Neural progenitor cell (in vitro differentiated cells): Measurements from ENCODE around the gene GABRB1. TPM values are rescaled to one million over a fixed set of nuclear protein-coding genes. Genes with fewer than 3 reads are reported as not detected.

Source experiments
- DNase-seq: peaks from one replicate; pipeline ENCODE4 v3.0.0-alpha.2; 2016; ENCODE audit warnings: low spot score
- H2AFZ ChIP-seq: fragments of 200-600 bp; sonication (generic); replicated peaks from 2 replicates; pipeline ENCODE4 v1.6.1; 2016; ENCODE audit warnings: antibody characterized with exemption
- H3F3A ChIP-seq: fragments of 200-600 bp; sonication (generic); 2 replicates; pipeline ENCODE4 v1.6.1; 2016; ENCODE audit warnings: antibody characterized with exemption, low read depth
- H3K27ac ChIP-seq: fragments of 200-600 bp; sonication (generic); 2 replicates; pipeline ENCODE4 v1.5.1; 2016; ENCODE audit warnings: mild to moderate bottlenecking
- H3K27me3 ChIP-seq: fragments of 200-600 bp; sonication (generic); 2 replicates; pipeline ENCODE4 v1.6.1; 2016; ENCODE audit warnings: mild to moderate bottlenecking, moderate library complexity
- H3K36me3 ChIP-seq: fragments of 200-600 bp; sonication (generic); 2 replicates; pipeline ENCODE4 v1.5.1; 2016
- H3K4me1 ChIP-seq: fragments of 200-600 bp; sonication (generic); 2 replicates; pipeline ENCODE4 v1.6.1; 2016; ENCODE audit warnings: mixed run types
- H3K4me2 ChIP-seq: fragments of 200-600 bp; sonication (generic); 2 replicates; pipeline ENCODE4 v1.6.1; 2016
- H3K4me3 ChIP-seq: fragments of 200-600 bp; sonication (generic); 2 replicates; pipeline ENCODE4 v1.5.1; 2016
- H3K79me2 ChIP-seq: fragments of 200-600 bp; sonication (generic); 2 replicates; pipeline ENCODE4 v1.6.1; 2016; ENCODE audit warnings: low read depth
- H3K9ac ChIP-seq: fragments of 200-600 bp; sonication (generic); 2 replicates; pipeline ENCODE4 v1.6.1; 2016
- H3K9me3 ChIP-seq: fragments of 200-600 bp; sonication (generic); 2 replicates; pipeline ENCODE4 v1.5.1; 2016; ENCODE audit warnings: low read depth
- H4K20me1 ChIP-seq: fragments of 200-600 bp; sonication (generic); 2 replicates; pipeline ENCODE4 v1.6.1; 2016; ENCODE audit warnings: low read depth
- H3K27ac Mint-ChIP-seq: 3 replicates; pipeline ENCODE4 v1.8.0; 2021; ENCODE audit warnings: mixed read lengths
- H3K27me3 Mint-ChIP-seq: 2 replicates; pipeline ENCODE4 v1.8.0; 2022; ENCODE audit warnings: low read depth, mild to moderate bottlenecking, inconsistent platforms, moderate library complexity, mixed read lengths; ENCODE audit not compliant: insufficient read depth
- H3K36me3 Mint-ChIP-seq: 3 replicates; pipeline ENCODE4 v1.8.0; 2021; ENCODE audit warnings: mixed read lengths
- H3K4me1 Mint-ChIP-seq: 3 replicates; pipeline ENCODE4 v1.8.0; 2021; ENCODE audit warnings: mixed read lengths
- H3K4me3 Mint-ChIP-seq: 3 replicates; pipeline ENCODE4 v1.8.0; 2021; ENCODE audit warnings: mild to moderate bottlenecking, moderate library complexity, mixed read lengths
- H3K9me3 Mint-ChIP-seq: 3 replicates; pipeline ENCODE4 v1.8.0; 2020; ENCODE audit warnings: mixed read lengths
- EZH2 ChIP-seq: fragments of 200-600 bp; sonication (generic); IDR thresholded peaks from 2 replicates; pipeline ENCODE4 v1.6.1; 2017; ENCODE audit warnings: antibody characterized with exemption, mild to moderate bottlenecking, moderate library complexity
- EZH2phosphoT487 ChIP-seq: fragments of 200-600 bp; sonication (generic); IDR thresholded peaks from 2 replicates; pipeline ENCODE4 v1.6.1; 2017; ENCODE audit warnings: antibody characterized with exemption
- total RNA-seq: library from RNA; depleted of rRNA; stranded (reverse); fragments of >200 nt; gene quantifications from 2 replicates; pipeline ENCODE4 v1.2.3, GENCODE V29; 2015; ENCODE audit warnings: low replicate concordance
- TF ChIP-seq, protein P1 (sequence below): fragments of 200-600 bp; sonication (generic); IDR thresholded peaks from 2 replicates; pipeline ENCODE4 v1.5.1; 2017; ENCODE audit warnings: antibody characterized with exemption, mild to moderate bottlenecking

GABRB1 gene
- total RNA-seq, 1 donor from 2014 or later, result not detected

DNA sequence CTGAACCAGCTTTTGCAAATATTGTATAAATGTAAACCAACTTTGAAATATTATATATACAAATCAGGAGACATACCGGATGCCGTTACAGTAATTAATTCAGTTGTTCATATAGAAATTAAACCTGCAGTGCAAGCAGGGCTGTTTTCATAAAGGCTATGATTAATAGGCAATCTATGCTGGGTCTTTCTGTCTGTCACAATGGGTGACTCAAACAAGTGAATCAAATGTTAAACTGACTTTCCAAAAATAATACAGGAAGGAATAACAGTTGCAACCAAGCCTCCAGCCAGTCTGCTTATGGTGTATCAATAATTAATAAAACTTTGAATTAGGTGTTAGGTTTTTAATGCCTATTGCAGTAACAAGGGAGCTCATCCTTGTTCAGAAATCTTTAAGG lies 43.9 kb downstream of the GABRB1 start:
- H2AFZ ChIP-seq, result no peak overlapping the region
- peaks cover 36% of the 10 kb centered on the region for H3K4me1 ChIP-seq
- H4K20me1 ChIP-seq, result no peaks in the 10 kb centered on the region

DNA sequence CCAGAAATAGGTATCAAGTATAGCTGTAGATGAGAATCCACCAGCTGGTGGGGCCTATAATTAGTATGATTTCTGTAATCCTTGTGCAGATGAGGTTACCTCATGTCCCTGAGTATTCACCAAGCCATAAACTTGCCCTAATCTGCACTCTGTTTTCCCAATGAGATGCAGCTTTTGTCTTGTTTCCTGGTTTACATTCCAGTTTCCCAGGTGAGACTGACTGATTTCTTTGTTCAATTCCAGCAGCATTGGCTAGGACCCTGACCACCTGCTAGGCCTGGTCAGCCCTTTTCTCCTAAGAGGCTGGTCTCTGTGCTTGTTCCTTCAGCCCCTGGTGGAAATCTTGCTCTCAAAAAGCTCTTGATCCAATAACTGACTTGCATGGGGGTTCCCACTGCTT lies 44.6 kb downstream of the GABRB1 start:
- Mint-ChIP-seq H3K4me1 (peaks cover 33% of the 10 kb centered on the region), H3K9me3 (no peaks in the 10 kb centered on the region), H3K27ac (no peak overlapping the region), H3K36me3 (no peaks in the 10 kb centered on the region), H3K27me3 (peaks cover 5% of the 10 kb centered on the region), H3K4me3 (no peak overlapping the region)
- TF ChIP-seq EZH2phosphoT487 (no peak), EZH2 (no peak)
- TF ChIP-seq, protein P1, sequence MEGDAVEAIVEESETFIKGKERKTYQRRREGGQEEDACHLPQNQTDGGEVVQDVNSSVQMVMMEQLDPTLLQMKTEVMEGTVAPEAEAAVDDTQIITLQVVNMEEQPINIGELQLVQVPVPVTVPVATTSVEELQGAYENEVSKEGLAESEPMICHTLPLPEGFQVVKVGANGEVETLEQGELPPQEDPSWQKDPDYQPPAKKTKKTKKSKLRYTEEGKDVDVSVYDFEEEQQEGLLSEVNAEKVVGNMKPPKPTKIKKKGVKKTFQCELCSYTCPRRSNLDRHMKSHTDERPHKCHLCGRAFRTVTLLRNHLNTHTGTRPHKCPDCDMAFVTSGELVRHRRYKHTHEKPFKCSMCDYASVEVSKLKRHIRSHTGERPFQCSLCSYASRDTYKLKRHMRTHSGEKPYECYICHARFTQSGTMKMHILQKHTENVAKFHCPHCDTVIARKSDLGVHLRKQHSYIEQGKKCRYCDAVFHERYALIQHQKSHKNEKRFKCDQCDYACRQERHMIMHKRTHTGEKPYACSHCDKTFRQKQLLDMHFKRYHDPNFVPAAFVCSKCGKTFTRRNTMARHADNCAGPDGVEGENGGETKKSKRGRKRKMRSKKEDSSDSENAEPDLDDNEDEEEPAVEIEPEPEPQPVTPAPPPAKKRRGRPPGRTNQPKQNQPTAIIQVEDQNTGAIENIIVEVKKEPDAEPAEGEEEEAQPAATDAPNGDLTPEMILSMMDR, result no peak
- no peak for DNase-seq
- Histone ChIP-seq H3K4me1 (peaks cover 36% of the 10 kb centered on the region), H3K79me2 (no peaks in the 10 kb centered on the region), H3K9me3 (no peaks in the 10 kb centered on the region), H3K27ac (no peak overlapping the region), H3K9ac (no peak overlapping the region), H3K4me2 (peak overlapping the region; percentile 50), H3K27me3 (no peaks in the 10 kb centered on the region), H3K4me3 (no peak overlapping the region), H3F3A (peaks cover 7% of the 10 kb centered on the region), H2AFZ (peak overlapping the region; percentile 79), H3K36me3 (no peaks in the 10 kb centered on the region), H4K20me1 (no peaks in the 10 kb centered on the region)

More for the DNA sequence above, 43.9 kb downstream of the GABRB1 start:
- Histone ChIP-seq H3K36me3 (no peaks in the 10 kb centered on the region), H3K27ac (no peak overlapping the region), H3K27me3 (no peaks in the 10 kb centered on the region), H3K9ac (no peak overlapping the region), H3K9me3 (no peaks in the 10 kb centered on the region), H3K79me2 (no peaks in the 10 kb centered on the region), H3K4me3 (no peak overlapping the region), H3F3A (peaks cover 7% of the 10 kb centered on the region), H3K4me2 (no peak overlapping the region)
- peaks cover 5% of the 10 kb centered on the region for H3K27me3 Mint-ChIP-seq
- peaks cover 33% of the 10 kb centered on the region for H3K4me1 Mint-ChIP-seq
- no peak for DNase-seq
- H3K27ac Mint-ChIP-seq, result no peak overlapping the region
- TF ChIP-seq EZH2, result no peak
- TF ChIP-seq EZH2phosphoT487, result no peak
- TF ChIP-seq, protein P1, result no peak
- H3K9me3 Mint-ChIP-seq, result no peaks in the 10 kb centered on the region
- no peaks in the 10 kb centered on the region for H3K36me3 Mint-ChIP-seq
- no peak overlapping the region for H3K4me3 Mint-ChIP-seq

DNA sequence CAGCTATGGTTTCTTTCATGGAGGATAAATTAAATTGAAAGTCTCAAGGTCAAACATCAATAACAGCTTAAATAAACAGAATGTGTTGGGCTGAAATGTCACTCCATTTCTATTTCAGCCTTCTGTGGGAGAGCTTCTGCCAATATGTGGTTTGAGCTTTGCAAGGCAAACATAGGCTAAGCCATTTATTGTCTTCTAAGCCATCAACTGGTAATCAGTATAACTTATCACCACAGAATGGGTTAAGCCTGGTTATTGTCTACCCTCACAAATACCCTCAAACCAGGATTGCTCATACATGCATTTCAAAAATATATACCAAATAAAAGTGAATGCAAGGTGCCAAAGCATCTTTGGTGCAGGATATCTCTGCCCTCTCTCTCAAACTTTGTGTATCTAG lies 52.7 kb downstream of the GABRB1 start:
- Histone ChIP-seq H3K9ac (no peak overlapping the region), H3K27ac (no peak overlapping the region), H3K9me3 (no peaks in the 10 kb centered on the region), H3K27me3 (no peaks in the 10 kb centered on the region), H3K4me3 (no peak overlapping the region), H3K4me1 (no peaks in the 10 kb centered on the region), H2AFZ (no peak overlapping the region), H3K36me3 (no peaks in the 10 kb centered on the region), H3F3A (no peaks in the 10 kb centered on the region), H3K4me2 (no peak overlapping the region), H4K20me1 (no peaks in the 10 kb centered on the region), H3K79me2 (no peaks in the 10 kb centered on the region)
- Mint-ChIP-seq H3K27ac (no peak overlapping the region), H3K36me3 (no peaks in the 10 kb centered on the region), H3K27me3 (no peaks in the 10 kb centered on the region), H3K4me3 (no peak overlapping the region), H3K9me3 (no peaks in the 10 kb centered on the region), H3K4me1 (no peaks in the 10 kb centered on the region)
- TF ChIP-seq EZH2, result no peak
- TF ChIP-seq, protein P1, result no peak
- TF ChIP-seq EZH2phosphoT487, result no peak
- DNase-seq, result no peak
